Stimulated activated CD8-positive, alpha-beta memory T cell treated with anti-CD3 and anti-CD28 coated beads, Interleukin-4, amount 100 ng/mL, for 24 hours (primary cell): ENCODE measurements around the gene EXOSC7.
"Not testable (repeated sequence)": the region's sequence is repeated elsewhere in the genome, so short reads cannot be mapped to it uniquely, and the experiment has no call there.

Source experiments
- DNase-seq: peaks from one replicate; pipeline ENCODE4 v3.0.0-alpha.2; 2020; ENCODE audit warnings: low read depth

Gene EXOSC7

DNA sequence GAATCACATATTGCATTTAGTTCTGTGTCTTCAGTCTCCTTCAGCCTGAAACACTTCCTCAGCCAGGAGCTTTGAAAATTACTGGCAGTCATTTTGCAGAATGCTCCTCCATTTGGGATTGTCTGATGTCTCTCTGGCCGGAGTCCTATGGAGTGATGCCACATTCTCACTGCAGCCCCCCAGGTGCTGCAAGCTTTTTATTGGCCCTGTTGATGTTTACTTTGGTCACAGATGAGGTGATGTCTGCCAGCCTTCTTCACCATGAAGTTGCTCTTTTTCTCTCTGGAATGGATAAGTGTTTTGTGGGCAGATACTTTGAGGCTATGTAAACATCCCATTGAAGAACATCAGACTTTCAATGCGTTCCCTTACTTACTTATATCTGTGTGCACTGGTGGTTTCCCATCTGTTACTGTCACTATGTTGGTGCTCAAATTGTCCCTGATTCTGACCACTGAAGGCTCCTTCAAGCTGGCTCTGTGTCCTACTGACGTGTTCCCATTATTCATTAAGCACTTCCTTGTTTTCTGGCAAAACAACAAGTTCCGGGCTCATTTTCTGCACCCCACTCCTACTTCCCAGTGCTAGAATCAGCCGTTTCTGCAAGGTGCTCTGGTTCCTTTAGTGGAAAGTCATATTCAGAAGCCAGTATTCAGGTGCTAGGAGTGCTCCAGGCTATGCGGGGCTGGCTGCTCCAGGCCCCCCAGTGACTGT is 48.7 kb downstream of the EXOSC7 start:
- no peak for DNase-seq

DNA sequence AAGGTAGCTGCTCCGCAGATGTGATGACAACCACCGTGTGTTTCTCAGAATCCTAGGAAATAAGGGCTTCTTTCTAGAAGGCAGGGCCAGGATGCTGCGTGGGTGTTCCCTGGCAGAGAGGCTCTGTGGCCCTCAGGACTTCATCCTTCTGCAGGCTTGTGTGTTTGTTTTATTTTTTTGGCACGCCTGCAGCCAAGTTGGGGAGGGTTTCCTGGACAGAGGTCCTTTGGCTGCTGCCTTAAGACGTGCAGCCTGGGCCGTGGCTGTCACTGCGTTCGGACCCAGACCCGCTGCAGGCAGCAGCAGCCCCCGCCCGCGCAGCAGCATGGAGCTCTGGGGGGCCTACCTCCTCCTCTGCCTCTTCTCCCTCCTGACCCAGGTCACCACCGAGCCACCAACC is 50.0 kb downstream of the EXOSC7 start, which contains the start of gene CLEC3B:
TSS of gene CLEC3B (plus strand) at position 266 of the 400 bp plus-strand sequence. CDS start at position 326, 60 bp downstream.
- no peak for DNase-seq

DNA sequence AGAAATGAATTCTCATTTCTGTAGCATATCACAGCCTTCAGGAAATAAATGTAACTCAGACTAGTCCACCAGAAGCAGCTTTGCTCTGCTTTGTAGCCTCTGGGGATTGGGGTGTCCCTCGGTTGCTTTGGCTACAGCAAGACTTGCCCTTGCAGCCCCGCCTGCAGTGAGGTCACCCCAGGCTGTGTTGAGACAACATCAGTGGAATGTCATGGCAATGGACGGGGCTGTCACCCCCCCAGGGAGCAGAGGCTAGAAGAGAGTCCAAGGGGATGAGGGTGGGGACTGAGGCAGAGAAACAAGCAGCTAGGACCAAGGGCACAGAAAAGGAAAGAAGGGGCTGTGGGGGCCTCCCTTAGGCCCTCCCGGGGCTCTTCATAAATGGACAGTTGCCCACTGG is 50.9 kb downstream of the EXOSC7 start:
- DNase-seq = no peak

DNA sequence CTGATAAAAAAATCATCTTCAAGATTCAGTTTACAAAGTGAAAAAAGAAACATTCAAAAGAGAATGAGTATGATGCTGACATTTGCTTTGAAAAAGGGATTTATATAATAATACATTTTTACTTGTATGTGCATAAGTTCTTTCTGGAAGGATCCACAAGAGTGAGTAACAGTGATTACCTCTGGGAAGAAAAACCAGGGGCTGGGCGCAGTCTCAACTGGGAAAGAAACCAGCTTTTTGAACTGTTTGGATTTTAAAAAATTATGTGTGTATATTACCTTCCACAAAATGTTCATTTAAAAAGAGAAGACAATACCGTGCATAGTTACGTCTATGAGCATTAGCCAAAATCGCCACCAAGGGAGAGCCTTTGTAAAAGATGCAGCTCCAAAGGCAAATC is 51.4 kb downstream of the EXOSC7 start:
- DNase-seq = no peak

DNA sequence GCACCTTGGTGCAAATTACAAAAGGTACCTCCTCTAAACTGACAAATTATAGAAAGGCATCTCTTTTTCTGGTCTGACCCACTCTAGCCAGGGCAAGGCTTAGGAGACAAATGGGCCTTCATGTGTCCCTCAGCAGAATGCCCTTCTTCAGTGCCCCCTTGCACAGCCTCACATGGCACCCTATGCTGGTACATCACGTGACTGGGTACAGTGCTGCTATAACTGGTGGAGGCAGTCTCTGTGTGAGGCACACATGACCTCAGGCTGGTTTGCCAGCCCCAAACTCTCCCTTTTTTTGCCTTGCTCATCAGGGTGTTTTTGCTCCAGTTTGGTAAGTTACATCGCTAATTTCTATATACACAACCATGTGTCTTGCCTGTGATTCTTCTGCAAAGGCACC is 53.2 kb downstream of the EXOSC7 start:
- no peak for DNase-seq

DNA sequence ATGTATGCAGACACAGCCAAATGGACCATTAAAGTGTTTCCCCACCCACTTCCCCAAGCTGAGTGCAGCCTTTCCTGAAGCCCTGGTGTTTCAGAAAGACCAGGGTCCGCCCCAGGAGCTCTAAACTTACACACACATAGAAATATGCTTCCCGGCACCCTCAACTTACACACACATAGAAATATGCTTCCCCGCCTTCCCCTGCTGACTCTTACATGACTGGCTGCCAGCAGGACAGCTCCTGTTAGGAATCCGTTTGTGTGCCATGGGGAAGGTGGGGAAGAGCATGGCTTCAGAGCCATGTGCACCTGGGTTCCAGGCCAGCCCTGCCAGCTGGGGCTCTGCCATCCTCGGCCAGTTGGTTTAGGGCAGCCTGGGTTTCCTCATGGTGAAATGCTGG is 53.6 kb downstream of the EXOSC7 start:
- no peak for DNase-seq

DNA sequence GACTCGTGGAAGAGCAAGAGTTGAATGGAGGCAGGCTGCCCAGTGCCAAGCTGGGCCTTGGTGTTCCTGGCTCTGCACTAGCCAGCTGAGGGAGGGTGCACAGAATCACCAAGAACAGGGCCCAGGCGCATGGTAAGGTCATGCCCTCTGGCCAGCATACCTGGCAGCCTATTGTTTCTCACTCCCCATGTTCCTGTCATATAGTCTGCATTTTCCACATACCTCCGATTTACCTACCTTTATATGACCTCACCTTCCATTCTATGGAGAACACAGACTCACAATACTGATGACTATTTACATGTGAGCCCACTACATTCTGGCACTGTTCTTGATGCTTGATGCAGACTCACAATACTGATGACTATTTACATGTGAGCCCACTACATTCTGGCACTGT is 55.5 kb downstream of the EXOSC7 start:
- no peak for DNase-seq

DNA sequence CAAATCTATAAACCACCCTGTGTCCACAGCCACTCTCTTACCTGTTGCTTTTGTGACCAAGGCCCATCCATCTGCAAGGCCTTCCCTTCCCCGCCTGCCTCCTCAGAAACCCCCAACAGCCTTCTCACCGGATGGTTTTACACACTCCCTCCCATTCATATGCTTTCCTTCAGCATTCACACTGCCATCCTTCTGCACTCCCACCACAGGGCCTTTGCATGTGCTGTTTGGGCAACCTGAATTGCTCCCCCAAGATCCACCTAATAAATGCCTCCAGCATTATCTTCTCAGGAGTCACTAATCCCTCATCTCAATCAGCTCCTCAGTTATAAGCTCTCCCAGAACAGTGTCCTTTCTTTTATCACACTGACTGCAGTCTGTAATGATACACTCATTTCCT is 56.1 kb downstream of the EXOSC7 start:
- no peak for DNase-seq

DNA sequence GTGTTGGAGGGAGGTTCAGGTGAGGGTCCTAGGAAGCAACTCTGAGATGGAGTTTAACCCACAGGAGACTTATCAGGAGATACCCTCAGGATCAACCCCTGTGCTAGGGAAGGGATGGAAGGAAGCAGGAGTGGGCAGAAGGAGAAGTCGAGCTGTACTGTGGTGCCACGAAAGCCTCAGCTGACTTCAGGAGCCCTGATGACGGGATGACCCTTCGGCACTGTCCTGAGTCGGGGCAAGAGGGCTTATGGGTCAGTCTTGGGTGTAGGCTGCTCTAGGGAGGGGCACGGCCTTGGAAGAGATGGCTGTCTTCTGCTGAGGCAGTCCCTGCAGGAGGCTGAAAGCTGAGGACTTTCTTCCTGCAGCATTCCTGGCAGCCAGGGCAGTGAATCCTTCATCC is 57.7 kb downstream of the EXOSC7 start:
- DNase-seq = no peak

DNA sequence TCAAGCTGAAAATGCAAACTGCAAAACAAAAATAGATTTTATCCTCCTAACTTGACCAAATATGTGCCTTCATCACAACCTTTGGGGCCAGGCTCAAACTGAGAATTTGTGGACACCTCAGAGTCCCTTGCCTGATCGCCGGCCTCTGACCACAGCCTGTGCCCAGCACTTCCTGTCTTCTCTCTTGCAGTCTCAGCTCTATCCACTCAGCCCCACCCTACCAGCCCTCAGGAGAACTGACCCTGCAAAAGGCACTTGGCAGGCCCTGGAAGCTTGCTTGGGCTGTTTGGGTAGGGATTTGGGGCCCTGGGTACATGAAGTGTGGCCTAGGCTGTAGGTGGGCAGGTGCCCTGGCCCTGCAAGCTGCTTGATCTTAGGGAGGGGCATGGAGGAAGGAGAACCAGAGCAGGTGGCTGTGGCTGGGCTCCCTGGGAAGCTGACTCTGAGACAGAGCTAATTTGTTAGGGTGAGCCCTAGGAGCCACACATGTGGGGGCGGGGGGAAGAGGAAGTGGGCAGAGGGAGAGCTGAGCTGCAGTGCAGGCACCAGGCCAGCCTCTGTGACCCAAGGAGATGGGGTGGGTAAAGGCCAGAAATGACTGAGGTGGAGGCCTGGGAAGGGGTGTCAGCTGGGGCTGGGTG is 58.7 kb downstream of the EXOSC7 start:
- DNase-seq = no peak

DNA sequence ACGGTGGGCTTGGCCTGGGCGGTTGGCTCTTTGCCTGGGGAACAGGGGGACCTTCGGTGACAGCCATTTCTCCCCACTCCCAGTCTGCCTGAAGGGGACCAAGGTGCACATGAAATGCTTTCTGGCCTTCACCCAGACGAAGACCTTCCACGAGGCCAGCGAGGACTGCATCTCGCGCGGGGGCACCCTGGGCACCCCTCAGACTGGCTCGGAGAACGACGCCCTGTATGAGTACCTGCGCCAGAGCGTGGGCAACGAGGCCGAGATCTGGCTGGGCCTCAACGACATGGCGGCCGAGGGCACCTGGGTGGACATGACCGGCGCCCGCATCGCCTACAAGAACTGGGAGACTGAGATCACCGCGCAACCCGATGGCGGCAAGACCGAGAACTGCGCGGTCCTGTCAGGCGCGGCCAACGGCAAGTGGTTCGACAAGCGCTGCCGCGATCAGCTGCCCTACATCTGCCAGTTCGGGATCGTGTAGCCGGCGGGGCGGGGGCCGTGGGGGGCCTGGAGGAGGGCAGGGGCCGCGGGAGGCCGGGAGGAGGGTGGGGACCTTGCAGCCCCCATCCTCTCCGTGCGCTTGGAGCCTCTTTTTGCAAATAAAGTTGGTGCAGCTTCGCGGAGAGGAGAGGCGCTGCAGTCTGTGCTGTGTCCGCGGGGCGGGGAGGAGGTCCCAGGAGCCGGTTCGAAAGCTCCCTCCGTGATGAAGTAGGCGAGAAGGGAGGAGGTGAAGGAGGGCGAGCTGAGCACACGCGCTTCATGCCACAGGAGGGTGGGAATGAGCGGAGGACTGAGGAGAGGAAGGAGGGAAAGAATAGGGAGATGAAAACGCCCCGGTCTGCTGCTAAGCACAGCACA is 59.6 kb downstream of the EXOSC7 start:
- no peak for DNase-seq

DNA sequence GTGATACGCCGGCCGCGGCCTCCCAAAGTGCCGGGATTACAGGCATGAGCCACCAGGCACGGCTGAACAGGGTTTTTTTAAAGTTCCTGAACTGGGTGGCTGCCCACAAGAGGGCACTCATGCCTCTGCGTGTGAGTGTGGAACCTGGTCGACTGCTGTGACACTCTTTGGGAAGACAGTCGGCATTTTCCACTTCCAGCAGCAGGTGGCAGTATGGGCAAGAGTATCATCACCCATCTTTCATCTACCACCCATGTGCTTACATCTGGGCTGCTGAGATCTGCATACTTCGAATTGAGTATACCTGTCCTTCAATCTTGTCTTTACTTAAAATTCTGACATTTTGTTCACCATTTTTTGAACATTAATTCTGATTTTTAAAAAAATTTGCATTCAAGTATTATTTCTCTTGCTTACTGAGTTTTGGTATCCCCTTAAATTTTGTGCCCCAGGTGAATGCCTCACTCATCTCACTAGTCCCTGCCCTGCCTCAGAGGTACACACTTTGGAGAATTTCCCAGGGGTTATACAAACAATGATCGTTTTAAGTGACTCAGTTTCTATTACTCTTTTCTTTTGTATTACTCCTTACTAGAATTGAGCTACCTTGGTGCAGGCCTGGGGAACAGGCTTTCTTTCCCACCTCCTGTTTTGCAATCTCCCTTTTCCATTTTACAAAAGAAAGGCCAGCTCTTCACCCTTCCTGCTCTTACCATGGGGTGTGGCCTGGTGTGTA is 61.8 kb downstream of the EXOSC7 start:
- peak; percentile 84 for DNase-seq

DNA sequence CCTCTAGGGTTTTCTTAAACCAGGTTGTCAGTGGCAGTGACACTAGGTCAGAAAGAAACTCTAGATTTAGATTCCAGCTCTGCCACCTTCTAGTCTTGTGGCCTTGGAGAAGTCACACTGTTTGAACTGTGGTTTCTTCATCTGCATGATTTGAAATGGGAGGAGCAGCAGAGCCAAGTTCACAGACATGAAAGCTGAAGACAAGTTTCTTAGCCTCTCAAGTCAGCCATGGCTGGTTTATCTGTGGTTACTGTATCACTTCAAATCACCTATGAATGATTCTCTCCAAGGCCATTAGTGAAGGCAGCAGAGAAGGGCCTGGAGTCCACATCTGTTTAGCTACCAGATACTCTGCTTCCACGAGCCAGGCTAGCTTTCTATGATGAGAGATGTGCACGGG is 65.6 kb downstream of the EXOSC7 start:
- DNase-seq = no peak

DNA sequence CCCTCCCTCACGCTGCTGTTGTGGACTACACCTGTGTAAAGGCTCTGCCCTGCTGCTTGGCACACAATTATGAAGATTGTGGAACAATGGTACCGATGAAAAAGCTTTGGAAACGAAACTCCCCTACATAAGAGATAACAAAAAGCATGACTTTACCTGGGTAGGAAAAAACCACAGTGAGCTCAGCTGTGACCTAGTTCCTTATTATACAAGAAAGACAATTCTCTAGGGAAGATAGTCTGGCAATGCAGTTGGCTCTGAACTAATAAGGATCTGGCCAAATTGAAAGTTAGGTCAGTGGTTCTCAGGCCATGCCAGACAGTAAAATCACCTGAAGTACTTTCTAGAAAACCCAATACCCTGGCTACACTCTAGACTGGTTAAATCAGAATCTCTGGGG is 66.1 kb downstream of the EXOSC7 start:
- DNase-seq = no peak

DNA sequence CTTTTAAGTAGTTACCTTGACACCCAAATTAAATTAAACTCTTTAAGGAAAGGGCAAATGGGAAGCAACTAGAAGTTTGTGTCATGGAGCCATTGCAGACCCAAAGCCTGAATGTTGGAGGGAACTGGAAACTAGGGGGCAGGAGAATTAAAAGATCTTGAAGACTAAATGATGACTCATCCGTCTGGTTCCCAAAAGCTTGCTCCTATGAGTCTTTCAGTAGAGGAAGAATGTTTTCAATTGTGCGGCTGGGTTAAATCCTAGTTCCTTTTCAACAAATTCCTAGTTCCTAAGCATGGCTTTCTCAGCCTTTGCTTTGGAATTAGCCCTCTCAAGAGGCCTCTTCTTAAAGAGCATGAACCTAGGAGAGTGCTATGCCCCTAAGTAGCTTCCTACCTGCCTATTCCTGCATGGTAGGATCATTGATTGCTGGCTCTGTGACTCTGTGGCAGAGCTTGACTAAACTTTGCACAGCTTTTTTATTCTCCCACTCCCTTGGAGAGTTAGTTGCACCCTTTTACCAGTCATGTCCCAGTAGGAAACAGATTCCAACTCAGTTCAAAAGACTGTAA is 67.8 kb downstream of the EXOSC7 start:
- no peak for DNase-seq

DNA sequence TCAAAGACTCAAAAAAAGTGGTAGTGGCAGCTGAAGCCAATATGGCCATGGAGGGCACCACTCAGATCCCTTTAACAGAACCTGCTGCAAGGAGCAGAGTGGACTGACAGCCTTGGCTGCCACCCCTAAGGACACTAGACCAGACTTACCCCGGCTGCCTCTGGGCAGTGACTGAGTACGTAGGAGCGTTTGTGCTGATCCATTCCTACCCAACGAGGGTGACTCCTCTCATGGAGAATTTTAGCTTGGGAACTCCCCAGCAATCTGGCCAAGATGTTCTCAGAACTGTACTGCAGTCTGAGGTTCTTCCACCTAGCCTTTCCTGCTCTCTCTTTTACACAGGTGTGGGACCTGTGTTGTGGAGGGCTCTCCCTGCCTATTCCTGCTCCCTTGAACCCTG is 72.2 kb downstream of the EXOSC7 start:
- no peak for DNase-seq

DNA sequence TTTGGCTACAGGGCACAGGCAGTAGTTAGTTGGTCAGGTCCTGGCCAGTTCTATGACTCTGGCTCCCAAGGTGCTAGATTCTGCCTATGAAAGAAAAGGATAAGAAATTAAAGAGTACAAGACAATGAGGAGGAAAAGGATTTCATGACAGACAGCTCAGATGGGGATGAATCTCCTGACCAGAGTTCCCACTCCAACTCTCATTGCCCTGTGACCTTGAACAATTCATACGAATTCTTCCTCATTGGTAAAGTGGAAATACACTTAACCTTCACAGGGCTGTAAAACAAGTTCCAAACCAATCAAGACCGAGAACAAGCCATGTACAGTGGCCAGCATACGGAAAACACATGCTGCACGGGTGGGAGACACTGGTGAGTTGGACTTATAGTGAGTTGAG is 73.8 kb downstream of the EXOSC7 start:
- no peak for DNase-seq

DNA sequence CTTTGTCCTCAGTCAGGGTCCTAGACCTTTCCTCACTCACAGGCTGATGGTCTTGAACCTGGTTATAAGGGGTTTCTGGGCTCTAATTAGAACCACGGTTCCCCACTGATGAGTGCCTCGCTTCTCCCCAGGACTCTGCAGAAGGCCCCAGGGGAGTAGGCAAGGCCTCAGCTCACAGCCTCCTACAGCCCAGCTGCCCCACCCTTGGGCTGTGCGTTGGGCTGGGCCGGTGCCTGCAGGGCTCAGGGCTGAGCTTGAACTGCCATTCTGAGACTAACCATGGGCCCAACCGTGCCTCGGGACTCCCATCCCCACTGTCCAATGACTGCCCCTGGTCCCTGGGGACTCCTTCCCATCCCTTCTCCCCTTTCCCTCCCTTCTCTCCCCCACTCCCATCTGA is 75.6 kb downstream of the EXOSC7 start:
- DNase-seq = no peak

DNA sequence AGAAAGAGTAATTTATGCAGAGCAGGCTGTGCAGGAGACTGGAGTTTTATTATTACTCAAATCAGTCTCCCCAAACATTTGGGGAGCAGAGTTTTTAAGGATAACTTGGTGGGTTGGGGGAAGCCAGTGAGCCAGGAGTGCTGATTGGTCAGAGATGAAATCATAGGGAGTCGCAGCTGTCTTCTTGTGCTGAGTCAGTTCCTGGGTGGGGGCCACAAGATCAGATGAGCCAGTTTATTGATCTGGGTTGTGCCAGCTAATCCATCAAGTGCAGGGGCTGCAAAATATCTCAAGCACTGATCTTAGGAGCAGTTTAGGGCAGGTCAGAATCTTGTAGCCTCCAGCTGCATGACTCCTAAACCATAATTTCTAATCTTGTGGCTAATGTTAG is 77.8 kb downstream of the EXOSC7 start:
- not testable (repeated sequence) for DNase-seq

DNA sequence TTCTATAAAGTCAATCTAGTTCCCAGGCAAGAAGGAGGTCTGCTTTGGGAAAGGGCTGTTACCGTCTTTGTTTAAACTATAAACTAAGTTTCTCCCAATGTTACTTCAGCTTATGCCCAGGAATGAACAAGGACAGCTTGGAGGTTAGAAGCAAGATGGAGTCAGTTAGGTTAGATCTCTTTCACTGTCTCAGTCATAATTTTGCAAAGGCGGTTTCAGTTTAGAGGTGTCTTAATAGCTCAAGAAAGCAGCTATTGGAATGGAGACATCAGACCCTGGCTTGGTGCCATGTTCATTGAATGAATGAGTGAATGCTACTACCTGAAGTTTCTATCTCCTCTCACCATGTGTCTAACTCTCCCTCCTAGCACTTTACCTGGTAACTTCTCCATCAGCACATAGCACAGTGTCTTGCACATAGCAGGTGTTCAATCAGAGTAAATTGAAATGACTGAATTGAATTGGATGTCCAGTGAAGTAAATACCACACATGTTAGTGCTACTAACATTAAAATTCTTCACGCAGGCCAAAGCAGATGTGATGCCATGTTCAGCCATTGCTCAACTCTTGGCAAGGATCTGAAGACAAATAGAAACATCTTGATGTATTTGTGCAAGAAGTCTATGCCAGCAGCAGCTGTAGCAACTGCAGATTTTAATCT is 78.3 kb downstream of the EXOSC7 start:
- no peak for DNase-seq

DNA sequence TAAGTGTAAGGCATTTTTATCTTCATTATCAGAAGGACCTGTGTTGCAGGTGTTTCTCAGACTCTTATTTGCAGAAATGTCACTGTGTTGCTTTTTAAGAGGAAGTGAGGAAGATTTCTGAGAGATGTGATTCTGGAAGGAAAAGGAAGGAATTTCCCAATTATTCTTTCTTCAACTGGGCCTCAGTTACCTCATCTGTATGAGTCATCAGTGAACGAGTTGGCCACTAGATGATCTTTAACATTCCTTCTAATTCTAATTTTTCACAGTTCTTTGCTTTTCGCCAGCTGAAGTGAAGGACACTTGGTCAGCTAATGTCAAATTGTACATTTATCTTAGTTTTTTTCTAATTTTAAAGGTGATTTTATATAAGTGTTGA is 79.0 kb downstream of the EXOSC7 start:
- no peak for DNase-seq
